HG03460 (cell line): ENCODE measurements around the gene ZDHHC12.

Source experiments
- ATAC-seq: cut with Tn5 transposase; IDR thresholded peaks from one replicate; pipeline ENCODE4 v1.9.1; 2021; ENCODE audit not compliant: unreplicated experiment

Gene ZDHHC12, protein sequence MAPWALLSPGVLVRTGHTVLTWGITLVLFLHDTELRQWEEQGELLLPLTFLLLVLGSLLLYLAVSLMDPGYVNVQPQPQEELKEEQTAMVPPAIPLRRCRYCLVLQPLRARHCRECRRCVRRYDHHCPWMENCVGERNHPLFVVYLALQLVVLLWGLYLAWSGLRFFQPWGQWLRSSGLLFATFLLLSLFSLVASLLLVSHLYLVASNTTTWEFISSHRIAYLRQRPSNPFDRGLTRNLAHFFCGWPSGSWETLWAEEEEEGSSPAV

DNA sequence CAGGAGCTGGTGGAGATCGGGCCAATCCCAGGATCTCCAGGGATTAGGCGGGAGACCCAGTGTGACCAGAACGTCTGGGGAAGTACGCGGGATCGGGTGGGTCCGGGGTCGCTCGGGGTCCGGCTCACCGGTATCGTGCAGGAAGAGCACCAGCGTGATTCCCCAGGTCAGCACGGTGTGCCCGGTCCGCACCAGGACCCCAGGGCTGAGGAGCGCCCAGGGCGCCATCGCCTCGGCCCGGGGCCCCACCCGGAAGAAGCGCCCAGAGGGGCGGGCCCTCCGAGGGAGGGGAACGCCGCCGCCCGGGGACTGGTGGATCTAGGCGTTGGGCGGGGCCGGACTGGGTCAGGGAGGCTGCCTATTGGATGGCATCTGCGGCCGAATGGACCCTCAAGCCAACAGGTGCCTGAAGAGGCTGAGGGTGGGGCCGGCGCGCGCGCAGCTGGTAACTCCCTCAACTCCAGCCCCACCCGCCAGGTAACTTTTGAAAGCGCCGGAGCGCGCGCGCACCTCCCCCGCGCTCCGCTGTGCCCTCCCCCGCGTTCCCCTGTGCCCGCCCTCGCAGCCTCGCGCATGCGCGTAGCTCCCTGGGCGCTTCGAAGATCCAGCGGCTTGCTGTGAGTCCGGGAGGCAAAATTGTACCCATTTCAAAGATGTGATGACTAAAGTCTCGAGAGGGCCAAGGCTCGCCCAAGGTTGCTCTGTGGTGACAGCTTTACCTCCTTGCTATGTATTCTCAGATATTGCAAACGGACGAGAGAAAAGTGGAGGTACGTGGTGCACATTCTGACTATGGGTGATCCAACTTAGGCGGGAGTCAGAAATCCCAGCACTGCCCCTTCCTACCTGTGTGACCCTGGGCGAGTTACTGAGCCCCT, at the start of gene ZDHHC12:
Gene ZDHHC12, minus strand, starts transcription at position 262 of the 878 bp plus-strand sequence. Its CDS starts 34 bp downstream, at position 228.
- peak; percentile 96 for ATAC-seq

DNA sequence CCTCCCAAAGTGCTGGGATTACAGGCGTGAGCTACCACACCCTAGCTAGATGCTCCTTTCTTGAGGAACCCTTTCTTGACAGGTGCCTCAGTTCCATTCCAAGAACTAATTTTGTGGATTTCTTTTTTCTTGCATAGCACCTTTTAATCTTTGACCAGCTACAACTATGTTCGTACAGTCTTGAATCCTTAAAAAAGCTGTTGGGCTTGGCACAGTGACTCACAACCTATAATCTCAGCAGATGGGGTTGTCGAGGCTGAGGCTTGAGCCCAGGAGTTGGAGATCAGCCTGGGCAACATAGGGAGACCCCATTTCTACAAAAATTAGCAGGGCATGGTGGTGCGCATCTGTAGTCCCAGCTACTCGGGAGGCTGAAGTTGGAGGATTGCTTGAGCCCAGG, 49.1 kb upstream of the ZDHHC12 start:
- ATAC-seq: no peak

DNA sequence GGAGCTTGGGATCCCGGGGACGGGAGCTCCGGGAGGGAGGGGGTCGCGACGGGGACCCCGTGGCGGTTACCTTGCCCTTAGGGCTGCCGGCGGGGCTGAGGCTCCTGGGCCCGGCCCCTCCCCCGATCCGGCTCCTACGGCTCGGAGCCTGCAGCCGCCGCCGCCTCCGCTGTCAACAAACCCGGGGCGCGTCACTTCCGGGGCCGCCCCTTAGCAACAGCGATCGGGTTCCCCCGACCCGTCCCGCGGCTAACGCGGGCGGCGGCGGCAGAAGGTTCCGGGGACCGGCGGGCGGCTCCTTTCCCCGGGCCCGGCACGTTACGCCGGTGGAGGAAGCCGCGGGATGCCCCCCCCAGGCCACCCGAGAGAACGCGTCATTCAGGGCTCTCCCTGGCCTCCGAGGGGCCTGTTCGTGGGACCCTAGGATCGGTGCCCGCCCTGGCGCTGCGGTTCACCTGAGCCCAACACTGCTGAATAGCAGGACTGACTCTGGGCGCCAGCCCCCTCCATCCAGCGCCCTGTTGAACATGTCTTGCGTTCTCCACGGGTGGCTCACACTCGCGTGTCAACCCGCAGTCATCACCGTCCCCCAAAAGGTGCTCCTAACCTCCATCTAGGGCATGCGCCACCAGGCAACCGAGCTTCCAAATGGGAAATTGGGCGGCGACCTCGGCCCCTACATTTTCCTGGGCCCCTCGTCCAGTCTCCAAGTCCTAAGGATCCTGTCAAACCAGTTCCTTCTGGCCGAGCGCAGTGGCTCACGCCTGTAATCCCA, 48.0 kb upstream of the ZDHHC12 start, which contains the start of gene ZER1:
Gene ZER1, minus strand, starts transcription at position 183 of the 775 bp plus-strand sequence. CDS start 16,362 bp downstream, outside the sequence.
- ATAC-seq: peak; percentile 84

DNA sequence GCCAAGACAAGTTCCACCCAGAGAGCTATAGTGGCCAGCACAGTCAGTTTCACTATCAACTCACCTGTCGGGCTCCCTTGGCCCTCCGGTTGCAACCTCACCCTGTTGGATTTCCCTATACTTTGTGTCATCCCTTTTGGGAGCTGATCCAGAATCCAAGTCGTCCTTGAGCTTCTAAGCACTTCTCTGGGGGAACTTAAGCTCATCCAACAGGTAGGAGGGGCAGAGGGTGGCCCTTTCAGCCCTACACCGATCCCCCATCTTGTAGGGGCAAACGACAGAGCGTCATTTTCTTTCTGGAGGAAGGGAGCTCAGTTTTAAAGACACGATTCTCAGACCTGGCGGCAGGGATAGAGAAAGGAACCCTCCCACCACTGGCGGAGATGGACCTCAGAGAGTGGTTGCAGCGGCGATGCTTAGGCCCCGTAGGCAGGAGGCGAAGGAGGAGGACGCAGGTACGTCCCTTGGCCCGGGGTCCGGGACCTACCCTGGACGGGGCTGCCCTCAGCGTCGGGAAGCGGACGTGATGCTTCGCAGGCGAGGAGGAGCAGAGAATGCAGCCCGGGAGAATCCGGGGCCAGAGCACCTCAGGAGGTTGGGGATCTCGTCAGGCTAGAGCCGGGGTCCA, 47.3 kb upstream of the ZDHHC12 start:
- ATAC-seq: peak; percentile 25

DNA sequence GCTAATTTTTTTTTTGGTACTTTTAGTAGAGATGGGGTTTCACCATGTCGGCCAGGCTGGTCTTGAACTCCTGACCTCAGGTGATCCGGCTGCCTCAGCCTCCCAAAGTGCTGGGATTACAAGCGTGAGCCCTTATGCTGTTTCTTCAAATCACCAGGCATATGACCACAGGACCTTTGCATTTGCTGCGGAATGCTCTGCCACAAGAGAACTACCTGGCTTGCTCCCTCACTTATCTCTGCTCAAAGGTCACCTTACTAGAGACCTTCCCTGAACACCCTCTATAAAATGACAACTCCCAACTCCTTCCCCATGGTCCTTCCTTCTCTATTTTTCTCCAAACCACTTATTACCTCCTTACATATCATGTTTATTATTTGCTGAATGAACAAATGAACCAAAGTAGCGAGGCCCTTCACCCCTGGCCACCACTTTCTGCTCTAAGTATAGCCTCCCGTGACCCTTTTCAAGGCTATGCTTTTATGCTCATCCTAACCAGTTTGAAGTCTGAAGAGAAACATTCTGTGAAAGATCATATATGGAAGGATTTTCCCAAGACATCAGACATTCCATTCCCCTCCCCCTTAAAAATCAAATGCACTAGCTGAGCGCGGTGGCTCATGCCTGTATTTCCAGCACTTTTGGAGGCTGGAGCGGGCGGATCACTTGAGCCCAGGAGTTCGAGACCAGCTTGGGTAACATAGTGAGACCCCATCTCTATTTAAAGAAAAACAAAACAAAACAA, 46.5 kb upstream of the ZDHHC12 start:
- no peak for ATAC-seq

DNA sequence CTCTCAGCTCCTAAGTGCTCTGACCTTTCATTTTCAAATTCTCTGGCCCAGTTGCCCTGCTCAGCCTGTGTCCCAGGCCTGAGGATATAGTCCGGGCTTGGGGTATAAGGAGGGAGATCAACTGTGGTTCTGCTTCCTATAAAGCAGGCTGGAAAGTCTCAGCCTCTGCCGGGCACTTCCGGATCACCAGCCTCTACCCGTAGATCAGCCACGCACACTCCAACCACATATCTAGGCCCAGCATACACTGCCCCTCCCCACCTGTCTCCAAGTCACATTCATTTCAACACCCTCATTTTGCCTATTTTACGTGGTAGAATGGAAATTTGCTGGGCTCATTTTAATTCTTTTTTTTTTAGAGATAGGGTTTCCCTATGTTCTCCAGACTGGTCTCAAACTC, 44.7 kb upstream of the ZDHHC12 start:
- no peak for ATAC-seq

DNA sequence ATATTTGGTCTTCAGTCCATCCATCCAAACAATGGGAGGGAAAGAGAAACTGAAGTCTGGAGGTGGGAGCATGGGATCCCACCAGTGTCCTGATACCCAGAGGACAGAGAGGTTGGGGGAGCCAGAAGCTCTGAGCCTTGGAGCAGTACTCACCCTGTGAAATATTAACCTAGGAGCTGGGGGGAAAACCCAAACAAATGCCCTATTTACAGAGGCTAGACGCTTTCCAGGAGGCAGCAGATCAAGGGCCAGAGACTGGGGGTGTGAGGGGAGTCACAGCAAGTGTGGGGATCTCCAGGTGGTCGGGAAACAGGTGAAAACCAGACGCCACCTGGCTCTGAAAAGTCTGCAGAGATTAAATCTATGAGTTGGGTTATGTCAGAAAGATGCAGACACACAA, 41.6 kb upstream of the ZDHHC12 start:
- ATAC-seq: no peak

DNA sequence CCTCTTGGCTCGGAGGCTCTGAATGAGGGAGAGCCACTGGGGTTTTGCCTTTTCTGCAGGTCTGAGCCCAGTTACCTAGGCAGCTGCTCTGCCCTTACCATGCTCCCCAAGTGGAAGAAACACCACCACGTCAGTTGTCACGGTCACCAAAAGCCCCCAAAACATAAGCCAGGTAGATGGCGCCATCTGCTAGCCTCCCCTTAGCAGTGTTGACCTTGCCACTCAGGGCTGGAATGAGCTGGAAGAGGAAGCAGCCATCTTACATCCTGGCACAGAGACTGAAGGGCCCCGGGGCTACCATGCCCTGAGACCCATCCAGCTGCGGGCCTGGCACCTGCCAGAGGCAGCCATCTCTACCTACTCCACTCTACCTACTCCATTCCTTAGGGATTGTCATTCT, 40.4 kb upstream of the ZDHHC12 start:
- ATAC-seq: no peak

DNA sequence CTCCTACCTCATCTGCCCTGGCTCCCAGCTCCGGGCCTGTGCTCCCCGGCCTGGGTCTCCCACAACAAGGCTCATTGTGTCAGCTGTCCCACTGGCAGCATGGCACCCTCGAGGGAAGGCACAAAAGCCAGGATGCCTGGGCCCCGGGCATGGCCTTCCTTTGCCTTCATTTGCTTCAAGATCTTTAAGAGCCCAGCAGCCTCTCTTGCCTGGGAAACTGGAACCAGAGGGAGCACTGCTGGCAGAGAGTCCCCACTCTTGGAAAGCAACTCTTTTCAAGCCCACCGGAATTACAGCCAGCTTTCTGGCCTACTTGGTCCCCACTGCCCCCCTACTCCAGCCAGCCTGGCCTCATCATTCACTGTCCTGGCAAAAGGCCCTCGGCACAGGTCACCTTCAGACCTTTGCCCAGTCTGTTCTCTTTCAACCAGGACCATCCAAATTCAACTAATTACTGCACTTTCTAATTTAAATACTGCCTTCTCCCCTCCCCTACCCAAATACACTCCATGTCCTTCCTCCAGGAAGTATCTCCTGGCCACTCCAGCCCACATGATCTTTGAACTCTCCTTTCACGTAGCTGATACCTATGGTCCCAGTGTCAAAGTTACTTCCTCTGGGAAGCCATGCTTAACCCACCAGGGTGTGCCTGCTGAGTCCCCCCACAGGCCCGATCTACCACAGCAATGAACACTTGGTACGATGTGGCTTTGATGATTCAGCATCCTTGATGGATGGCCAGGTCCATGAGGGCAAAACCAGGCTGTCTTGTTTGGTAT, 38.9 kb upstream of the ZDHHC12 start:
- no peak for ATAC-seq

DNA sequence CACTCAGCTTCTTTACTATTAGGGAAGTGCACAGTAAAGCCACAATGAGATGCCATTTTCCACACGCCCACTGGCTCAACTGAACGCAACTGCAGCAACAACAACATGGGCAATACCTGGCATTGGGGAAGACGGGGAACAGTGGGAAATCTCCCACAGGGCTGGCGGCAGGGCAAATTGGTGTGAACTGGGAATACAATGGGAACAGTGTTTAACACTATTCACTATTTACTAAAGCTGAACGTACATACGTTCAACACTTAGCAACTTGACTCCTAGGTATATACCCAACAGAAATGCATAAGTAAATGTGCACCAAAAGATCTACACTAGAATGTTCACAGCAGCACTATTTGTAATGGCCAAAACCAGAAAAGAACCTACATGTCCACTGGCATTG, 33.7 kb upstream of the ZDHHC12 start:
- ATAC-seq: no peak

DNA sequence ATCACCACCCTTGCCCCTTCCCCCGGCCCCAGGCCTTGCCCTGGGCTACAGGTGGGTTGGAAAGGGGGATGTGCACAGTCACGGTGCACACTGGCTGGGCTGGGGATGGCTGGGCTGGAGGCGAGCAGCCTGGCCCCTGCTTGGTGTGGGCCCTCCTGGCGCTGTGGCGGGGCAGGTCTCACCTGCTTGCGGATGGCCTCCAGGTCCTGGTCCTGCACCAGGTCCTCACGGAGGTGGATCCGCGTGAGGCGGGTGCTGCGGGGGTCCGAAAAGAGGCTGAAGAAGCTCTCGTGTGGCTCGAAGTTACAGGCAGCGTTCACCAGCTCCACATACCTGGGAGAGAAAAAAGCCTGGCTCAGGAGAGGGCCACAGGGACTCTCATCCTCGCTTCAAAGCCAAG, 29.7 kb upstream of the ZDHHC12 start:
- no peak for ATAC-seq

DNA sequence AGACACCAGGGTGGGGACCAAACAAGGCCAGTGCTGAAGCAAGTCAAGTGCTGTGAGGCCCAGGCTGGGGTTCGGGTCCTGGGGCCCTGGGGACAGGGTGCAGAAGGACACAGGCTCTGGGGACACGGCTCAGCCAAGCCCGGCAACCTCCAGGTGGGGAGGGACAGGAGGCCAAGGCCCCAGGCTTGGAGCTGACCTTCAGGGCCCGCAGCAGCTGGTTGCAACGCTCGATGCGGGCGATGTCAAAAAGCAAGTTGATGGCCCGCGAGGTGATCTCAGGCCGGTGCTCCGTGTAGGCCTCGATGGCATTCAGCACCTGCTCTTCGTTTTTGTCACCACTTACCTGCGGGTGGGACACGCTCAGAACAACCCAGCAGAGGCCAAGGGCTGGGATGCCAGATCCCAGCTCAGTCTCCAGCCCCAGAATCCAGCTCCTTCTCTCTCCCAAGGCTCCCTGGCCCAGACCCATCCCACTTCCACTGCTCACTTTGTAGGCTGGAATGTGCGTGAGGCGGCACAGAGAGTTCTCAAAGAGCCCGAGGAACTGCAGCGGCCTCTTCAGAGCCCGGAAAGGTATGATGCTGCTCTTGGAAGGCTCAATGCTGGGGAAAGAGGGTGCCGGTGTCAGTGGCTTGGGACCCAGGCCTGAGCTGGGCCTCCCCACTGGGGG, 27.1 kb upstream of the ZDHHC12 start:
- no peak for ATAC-seq

DNA sequence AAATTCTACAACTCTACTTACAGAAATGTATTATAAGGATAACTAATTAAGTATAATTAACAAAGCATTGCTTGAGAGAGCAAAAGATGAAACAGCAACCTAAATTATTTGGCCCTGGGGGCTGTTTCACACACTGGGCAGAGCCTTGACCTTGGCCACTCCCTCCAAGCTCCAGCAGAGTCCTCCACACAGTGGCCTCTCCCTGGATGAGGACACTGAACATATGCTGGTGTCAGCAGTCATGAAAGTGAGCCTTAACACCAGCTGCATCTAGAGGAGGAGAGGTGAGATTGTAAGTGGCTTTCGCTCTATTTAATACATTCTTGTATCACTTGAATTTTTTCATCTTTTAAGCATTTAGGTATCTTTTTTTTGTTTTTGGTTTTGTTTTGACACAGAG, 23.3 kb upstream of the ZDHHC12 start:
- no peak for ATAC-seq

DNA sequence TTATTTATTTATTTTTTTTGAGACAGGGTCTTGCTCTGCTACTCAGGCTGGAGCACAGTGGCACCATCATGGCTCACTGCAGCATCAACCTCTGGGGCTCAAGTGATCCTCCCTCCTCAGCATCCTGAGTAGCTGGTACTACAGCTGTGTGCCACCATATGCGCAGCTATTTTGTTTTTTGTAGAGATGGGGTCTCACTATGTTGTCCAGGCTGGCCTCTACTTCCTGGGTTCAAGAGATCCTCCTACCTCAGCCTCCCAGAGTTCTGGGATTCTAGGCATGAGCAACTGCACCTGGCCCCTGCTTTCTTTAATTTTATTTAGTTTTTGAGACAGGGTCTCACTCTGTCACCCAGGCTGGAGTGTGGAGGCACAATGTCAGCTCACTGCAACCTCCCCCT, 19.5 kb upstream of the ZDHHC12 start:
- no peak for ATAC-seq

DNA sequence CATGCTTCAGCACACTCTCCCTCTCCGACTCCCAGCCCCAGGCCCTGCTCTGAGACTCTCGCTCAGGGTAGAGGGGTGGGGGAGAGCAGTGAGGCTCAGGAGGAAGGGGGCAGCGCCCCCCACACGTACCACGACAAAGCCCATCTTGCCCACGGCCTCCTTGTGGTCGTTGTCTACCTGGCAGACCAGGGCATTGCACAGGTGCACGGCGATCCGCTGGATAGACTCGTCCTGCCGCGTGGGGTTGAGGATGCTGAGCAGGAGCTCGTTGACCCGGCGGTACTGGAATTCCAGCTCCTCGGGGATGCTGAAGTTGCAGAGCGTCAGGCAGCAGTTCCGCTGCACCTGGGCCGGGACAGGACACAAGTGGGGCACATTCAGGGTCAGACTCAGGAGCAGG, 18.5 kb upstream of the ZDHHC12 start:
- ATAC-seq: no peak

DNA sequence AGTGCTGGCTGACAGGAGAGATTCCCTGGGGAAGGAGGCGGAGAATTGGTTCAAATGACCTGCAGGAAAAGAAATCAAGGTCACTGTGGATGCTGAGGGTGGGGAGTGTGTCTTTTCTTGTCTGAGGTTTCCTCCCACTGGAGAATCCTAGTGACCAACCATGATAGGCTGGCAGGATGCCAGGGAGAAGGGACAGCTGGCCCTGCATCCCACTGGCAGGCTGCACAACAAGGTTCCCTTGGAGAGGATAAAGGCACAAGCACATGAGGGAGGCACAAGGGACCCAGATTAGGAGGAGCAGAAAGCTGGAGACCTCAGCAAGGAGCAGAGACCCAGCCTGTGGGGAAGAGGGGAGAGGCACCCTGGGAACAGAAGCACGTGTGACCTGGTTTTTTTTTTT, 11.4 kb upstream of the ZDHHC12 start:
- no peak for ATAC-seq

DNA sequence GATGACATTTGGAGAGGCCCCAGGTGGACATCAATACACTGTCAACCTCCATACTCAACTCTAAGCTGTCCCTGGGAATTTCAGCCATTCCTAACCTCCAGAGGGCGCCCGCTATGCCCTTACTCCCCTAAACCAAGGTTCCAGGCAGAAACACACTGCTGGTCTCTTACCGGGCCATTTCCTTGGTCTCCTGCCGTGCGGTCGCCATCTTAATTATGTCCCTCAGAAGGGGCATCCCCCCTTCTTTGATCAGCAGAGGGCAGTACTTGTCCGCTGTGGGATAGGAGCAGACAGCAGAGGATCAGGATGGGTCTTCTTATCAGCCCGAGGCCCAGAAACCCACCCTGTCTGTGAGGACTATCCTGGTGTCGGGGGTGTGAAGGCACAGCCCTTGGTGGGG, 9.3 kb upstream of the ZDHHC12 start:
- no peak for ATAC-seq

DNA sequence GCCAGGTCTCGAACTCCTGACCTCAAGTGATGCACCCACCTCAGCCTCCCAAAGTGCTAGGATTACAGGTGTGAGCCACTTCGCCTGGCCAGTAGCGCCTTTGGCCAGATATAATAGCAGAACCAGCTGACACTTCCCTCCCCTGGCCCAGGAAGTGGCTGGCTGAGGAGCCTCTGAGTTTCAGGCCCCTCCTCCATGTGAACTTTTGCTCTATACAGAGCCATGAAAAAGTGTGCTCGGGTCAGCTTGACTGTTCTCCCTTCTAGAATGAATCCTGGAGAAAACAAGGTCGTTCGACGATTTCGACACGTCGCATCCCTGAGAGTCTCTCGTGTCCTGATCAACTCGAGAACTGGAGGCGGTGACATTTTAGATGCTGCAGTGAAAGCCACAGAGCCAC, 8.6 kb upstream of the ZDHHC12 start:
- no peak for ATAC-seq

DNA sequence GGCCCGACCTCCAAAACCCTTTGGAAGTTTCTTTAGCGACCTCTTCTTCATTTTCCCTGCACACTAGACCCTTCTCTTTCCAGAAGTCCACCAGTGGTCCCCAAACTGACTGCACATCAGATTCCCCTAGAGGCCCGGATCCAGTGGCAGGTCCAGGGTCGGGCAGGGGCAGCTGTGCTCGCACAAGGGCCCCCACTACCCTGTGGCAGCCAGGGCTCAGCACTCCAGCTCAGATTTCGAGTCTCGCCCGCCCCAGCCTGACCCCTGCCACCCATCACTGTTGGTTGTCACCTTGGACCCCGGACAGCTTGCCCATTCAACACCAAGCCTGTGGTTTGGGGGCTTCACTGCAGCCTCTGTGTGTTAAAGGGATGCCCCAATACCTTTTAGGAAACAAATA, 7.8 kb upstream of the ZDHHC12 start:
- no peak for ATAC-seq
